ENCODE results near the gene DNAJC8.

DNAJC8 gene

GRCh38 chr1:28199328-28200233 lies 33.2 kb downstream of the DNAJC8 start:
- DNase-seq, result no peak

- DNase-seq, result no peak
Observed at GRCh38 chr1:28197682-28198415, 35.0 kb downstream of the DNAJC8 start.

- no peak for DNase-seq
Observed at GRCh38 chr1:28196330-28196729, 36.5 kb downstream of the DNAJC8 start.

- no peak for DNase-seq
Observed at GRCh38 chr1:28195780-28196179, 37.0 kb downstream of the DNAJC8 start.

- DNase-seq, result no peak
Observed at GRCh38 chr1:28194326-28195035, 38.3 kb downstream of the DNAJC8 start.

- DNase-seq, result no peak
Observed at GRCh38 chr1:28193701-28194161, 39.1 kb downstream of the DNAJC8 start.

- no peak for DNase-seq
Observed at GRCh38 chr1:28190996-28191645, 41.7 kb downstream of the DNAJC8 start.

GRCh38 chr1:28190337-28190979 lies 42.4 kb downstream of the DNAJC8 start:
- DNase-seq, result no peak

- no peak for DNase-seq
Observed at GRCh38 chr1:28185071-28185470, 47.8 kb downstream of the DNAJC8 start.

GRCh38 chr1:28180306-28181305 lies 52.2 kb downstream of the DNAJC8 start:
- no peak for DNase-seq

GRCh38 chr1:28178690-28179485 lies 53.9 kb downstream of the DNAJC8 start:
- no peak for DNase-seq

- peak; percentile 14 for DNase-seq
Observed at GRCh38 chr1:28176492-28177470, 56.0 kb downstream of the DNAJC8 start, which contains the start of gene PTAFR. Gene PTAFR, minus strand, starts transcription at chr1:28176690. Its CDS starts 25,669 bp downstream, at chr1:28151021.

- DNase-seq, result no peak
Observed at GRCh38 chr1:28175955-28176485, 56.8 kb downstream of the DNAJC8 start.

- no peak for DNase-seq
Observed at GRCh38 chr1:28173980-28174297, 58.9 kb downstream of the DNAJC8 start.

- DNase-seq, result no peak
Observed at GRCh38 chr1:28173151-28173979, 59.5 kb downstream of the DNAJC8 start.

- no peak for DNase-seq
Observed at GRCh38 chr1:28172713-28173150, 60.1 kb downstream of the DNAJC8 start.

GRCh38 chr1:28171246-28171645 lies 61.6 kb downstream of the DNAJC8 start:
- no peak for DNase-seq

Measured in NCI-H2227 treated with DMSO at 0.1 percent for 48 hours (cell line).